ENCODE data around the gene INS.

DNA sequence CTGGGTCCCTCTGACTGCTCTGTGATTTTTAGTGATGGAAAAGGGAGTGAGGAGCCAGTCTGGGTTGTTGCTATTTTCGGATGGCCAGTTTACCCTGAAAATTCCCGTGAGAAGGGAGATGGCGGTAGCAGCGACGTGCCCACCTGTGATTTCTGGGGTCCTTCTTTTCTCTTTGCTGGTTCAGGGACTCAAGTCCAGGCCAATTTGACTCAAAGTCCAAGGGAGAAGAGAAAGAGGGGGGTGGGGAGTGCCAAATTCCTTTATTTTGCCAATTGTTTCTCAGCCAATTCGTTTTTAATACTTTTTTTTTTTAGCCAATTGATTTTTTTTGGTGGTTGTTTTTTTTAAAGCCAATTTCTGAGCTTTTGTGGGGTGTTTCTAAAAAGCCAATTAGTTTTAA lies 28.8 kb downstream of the INS start:
- TF ChIP-seq POLR2AphosphoS5 (IDR thresholded peaks at IDR 0.05): no peak
- TF ChIP-seq, protein P1, sequence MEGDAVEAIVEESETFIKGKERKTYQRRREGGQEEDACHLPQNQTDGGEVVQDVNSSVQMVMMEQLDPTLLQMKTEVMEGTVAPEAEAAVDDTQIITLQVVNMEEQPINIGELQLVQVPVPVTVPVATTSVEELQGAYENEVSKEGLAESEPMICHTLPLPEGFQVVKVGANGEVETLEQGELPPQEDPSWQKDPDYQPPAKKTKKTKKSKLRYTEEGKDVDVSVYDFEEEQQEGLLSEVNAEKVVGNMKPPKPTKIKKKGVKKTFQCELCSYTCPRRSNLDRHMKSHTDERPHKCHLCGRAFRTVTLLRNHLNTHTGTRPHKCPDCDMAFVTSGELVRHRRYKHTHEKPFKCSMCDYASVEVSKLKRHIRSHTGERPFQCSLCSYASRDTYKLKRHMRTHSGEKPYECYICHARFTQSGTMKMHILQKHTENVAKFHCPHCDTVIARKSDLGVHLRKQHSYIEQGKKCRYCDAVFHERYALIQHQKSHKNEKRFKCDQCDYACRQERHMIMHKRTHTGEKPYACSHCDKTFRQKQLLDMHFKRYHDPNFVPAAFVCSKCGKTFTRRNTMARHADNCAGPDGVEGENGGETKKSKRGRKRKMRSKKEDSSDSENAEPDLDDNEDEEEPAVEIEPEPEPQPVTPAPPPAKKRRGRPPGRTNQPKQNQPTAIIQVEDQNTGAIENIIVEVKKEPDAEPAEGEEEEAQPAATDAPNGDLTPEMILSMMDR (IDR thresholded peaks at IDR 0.05): no peak

All from esophagus muscularis mucosa (tissue), 3 donors.